Fibroblast of skin of abdomen (primary cell): ENCODE measurements around the gene NHLRC1. TPM values are rescaled to one million over a fixed set of nuclear protein-coding genes. Genes with fewer than 3 reads are reported as not detected.
"Not testable (repeated sequence)": the region's sequence is repeated elsewhere in the genome, so short reads cannot be mapped to it uniquely, and the experiment has no call there.

Experiments
- DNase-seq: peaks from one replicate; pipeline ENCODE4 v3.0.0-alpha.2; 2013
- polyA plus RNA-seq, 2 experiments: library from polyadenylated mRNA; unstranded; fragments of 120-200 nt; gene quantifications; one replicate each; pipeline ENCODE4 v1.2.1, GENCODE V29; 2013; ENCODE audit not compliant: insufficient read length in 2 of 2

The NHLRC1 gene
- polyA plus RNA-seq (2013, experiment 1 of 2; ENCODE audit: insufficient read length), result 1.9 TPM
- 2.1 TPM for polyA plus RNA-seq (2013, experiment 2 of 2; ENCODE audit: insufficient read length)

GRCh38 chr6:18122128-18123093 is at the start of gene NHLRC1:
TSS of gene NHLRC1 (minus strand) at chr6:18122677. CDS start at chr6:18122606, 71 bp downstream.
- peak; percentile 86 for DNase-seq

GRCh38 chr6:18171871-18172270 is 49.4 kb upstream of the NHLRC1 start:
- no peak for DNase-seq

GRCh38 chr6:18168264-18168663 is 45.8 kb upstream of the NHLRC1 start:
- no peak for DNase-seq

- no peak for DNase-seq
These were observed 44.0 kb upstream of the NHLRC1 start for GRCh38 chr6:18166312-18167036.

GRCh38 chr6:18165751-18166150 is 43.3 kb upstream of the NHLRC1 start:
- no peak for DNase-seq

- DNase-seq, result no peak
These were observed 39.9 kb upstream of the NHLRC1 start for GRCh38 chr6:18162401-18162800.

- DNase-seq, result no peak
These were observed 39.0 kb upstream of the NHLRC1 start for GRCh38 chr6:18161431-18161830.

- no peak for DNase-seq
These were observed 38.4 kb upstream of the NHLRC1 start for GRCh38 chr6:18160911-18161310.

GRCh38 chr6:18155864-18156421 is 33.5 kb upstream of the NHLRC1 start:
- peak; percentile 17 for DNase-seq

- DNase-seq, result peak; percentile 99
These were observed 32.8 kb upstream of the NHLRC1 start, which contains the start of gene KDM1B for GRCh38 chr6:18155150-18155863. TSS of gene KDM1B (plus strand) at chr6:18155422. CDS start at chr6:18159896, 4,474 bp downstream.

- DNase-seq, result no peak
These were observed 32.2 kb upstream of the NHLRC1 start, which contains the start of gene TPMT for GRCh38 chr6:18154507-18155149. TSS of gene TPMT (minus strand) at chr6:18155077. CDS start at chr6:18149127, 5,950 bp downstream.

GRCh38 chr6:18153311-18153703 is 30.8 kb upstream of the NHLRC1 start:
- DNase-seq, result no peak

- DNase-seq, result no peak
These were observed 29.3 kb upstream of the NHLRC1 start for GRCh38 chr6:18151801-18152200.

GRCh38 chr6:18151391-18151790 is 28.9 kb upstream of the NHLRC1 start:
- not testable (repeated sequence) for DNase-seq

GRCh38 chr6:18148304-18149025 is 26.0 kb upstream of the NHLRC1 start:
- peak; percentile 91 for DNase-seq

- no peak for DNase-seq
These were observed 25.1 kb upstream of the NHLRC1 start for GRCh38 chr6:18147616-18148015.

- peak; percentile 58 for DNase-seq
These were observed 24.7 kb upstream of the NHLRC1 start for GRCh38 chr6:18147160-18147559.

GRCh38 chr6:18142591-18142861 is 20.0 kb upstream of the NHLRC1 start:
- no peak for DNase-seq

- DNase-seq, result no peak
These were observed 19.5 kb upstream of the NHLRC1 start for GRCh38 chr6:18141805-18142590.

- DNase-seq, result no peak
These were observed 17.6 kb upstream of the NHLRC1 start for GRCh38 chr6:18139935-18140621.
